GM12878 (cell line): Measurements from ENCODE around the gene TTC1. TPM values are rescaled to one million over a fixed set of nuclear protein-coding genes. Genes with fewer than 3 reads are reported as not detected.
A peak's percentile ranks its signal among the peaks of the same experiment; 100 is the strongest.

Source experiments
- CBFB ChIP-seq: IDR thresholded peaks from 2 replicates; pipeline ENCODE4 v1.6.1; 2016; ENCODE audit warnings: antibody characterized with exemption, low read depth
- CEBPB ChIP-seq, 2 experiments: fragments of 150-350 bp in 1 of 2; IDR thresholded peaks; 2 replicates each; pipeline ENCODE4 v1.6.1; 2012 to 2014; ENCODE audit warnings: low read depth in 2 of 2, low read length in 2 of 2, borderline replicate concordance in 1 of 2, inconsistent platforms in 1 of 2
- CHD1 ChIP-seq: IDR thresholded peaks from 2 replicates; pipeline ENCODE4 v1.6.1; 2012; ENCODE audit warnings: low read depth, low read length, improper control_type of control experiment
- ETV6 ChIP-seq, 2 experiments: fragments of 450-650 bp in 1 of 2; IDR thresholded peaks in 1 of 2; conservative IDR thresholded peaks in 1 of 2; 2 replicates each; pipeline ENCODE4 v1.6.1; 2014; ENCODE audit warnings: antibody characterized with exemption in 1 of 2, borderline replicate concordance in 1 of 2, low read depth in 1 of 2, mild to moderate bottlenecking in 1 of 2, moderate library complexity in 1 of 2
- GATAD2B ChIP-seq: fragments of 450-650 bp; conservative IDR thresholded peaks from 2 replicates; pipeline ENCODE4 v1.6.1; 2017; ENCODE audit warnings: low read depth, mild to moderate bottlenecking, moderate library complexity
- HSF1 ChIP-seq: fragments of 150-350 bp; IDR thresholded peaks from 2 replicates; pipeline ENCODE4 v1.6.1; 2014; ENCODE audit warnings: mild to moderate bottlenecking, low read depth, low read length
- IRF3 ChIP-seq: fragments of 450-650 bp; IDR thresholded peaks from 2 replicates; pipeline ENCODE4 v1.6.1; 2014; ENCODE audit warnings: mild to moderate bottlenecking
- NFXL1 ChIP-seq: fragments of 450-650 bp; IDR thresholded peaks from 2 replicates; pipeline ENCODE4 v1.6.1; 2017; ENCODE audit warnings: antibody characterized with exemption, mild to moderate bottlenecking, borderline replicate concordance
- NKRF ChIP-seq: fragments of 450-650 bp; conservative IDR thresholded peaks from 2 replicates; pipeline ENCODE4 v1.6.1; 2017; ENCODE audit warnings: mild to moderate bottlenecking, moderate library complexity
- PAX5 ChIP-seq: IDR thresholded peaks from 2 replicates; pipeline ENCODE4 v1.6.1; 2011; ENCODE audit warnings: low read depth, low read length, borderline replicate concordance
- PBX3 ChIP-seq: IDR thresholded peaks from 2 replicates; pipeline ENCODE4 v1.6.1; 2011; ENCODE audit warnings: mild to moderate bottlenecking, low read depth, low read length, moderate library complexity; ENCODE audit not compliant: insufficient replicate concordance
- PML ChIP-seq: IDR thresholded peaks from 2 replicates; pipeline ENCODE4 v1.6.1; 2012; ENCODE audit warnings: low read length, inconsistent platforms
- RELB ChIP-seq: fragments of 450-650 bp; IDR thresholded peaks from 2 replicates; pipeline ENCODE4 v1.6.1; 2017; ENCODE audit warnings: low read depth, mild to moderate bottlenecking, moderate library complexity
- TAF1 ChIP-seq: IDR thresholded peaks from 2 replicates; pipeline ENCODE4 v1.6.1; 2011; ENCODE audit warnings: mild to moderate bottlenecking, low read depth, low read length, borderline replicate concordance
- ZBTB11 ChIP-seq: fragments of 450-650 bp; formaldehyde crosslinking; IDR thresholded peaks from 2 replicates; pipeline ENCODE4 v1.5.0; 2022; ENCODE audit warnings: mild to moderate bottlenecking, missing genetic modification characterization
- ZNF384 ChIP-seq: IDR thresholded peaks from 2 replicates; pipeline ENCODE4 v1.6.1; 2012; ENCODE audit warnings: low read depth, mild to moderate bottlenecking, low read length, improper control_type of control experiment, borderline replicate concordance
- polyA plus RNA-seq, 11 experiments: library from polyadenylated mRNA; depleted of rRNA in 4 of 11; unstranded in 6 of 11; stranded (reverse) in 5 of 11; fragments of >200 nt; fragmentation: Nextera tagmentation in 4 of 11; fragmentation: Illumina TruSeq in 1 of 11; extraction: Ambion mirVana in 4 of 11; extraction: Trizol in 1 of 11; gene quantifications; 1 replicate in 1 of 11; 2 replicates in 10 of 11; pipeline versions ENCODE4 v1.2.1 to v1.2.3, GENCODE V29; 2011 to 2016; ENCODE audit warnings: inconsistent platforms in 2 of 11, missing spikeins in 2 of 11, low read depth in 1 of 11
- total RNA-seq, 4 experiments: library from RNA; depleted of rRNA in 3 of 4; stranded (reverse); fragments of >200 nt in 3 of 4; fragmentation: Illumina TruSeq in 1 of 4; extraction: Trizol in 1 of 4; gene quantifications; 2 replicates each; pipeline versions ENCODE4 v1.2.1 to v1.2.3, GENCODE V29; 2013 to 2021

TTC1 gene
- total and polyA plus RNA-seq, 10 of the 15 experiments (the other 5 are each of a cell fraction or from before 2014, with no cell fraction given) = 46.6 to 160 (median 92.3) TPM

- TF ChIP-seq GATAD2B = no peak
- TF ChIP-seq ZBTB11 (CRISPR knock-in tag) = 0 out of 2 replicates have a peak, but pooled peaks have one; percentile 5
- peak; percentile 97 for TF ChIP-seq PML
- TF ChIP-seq ETV6 (conservative IDR thresholded peaks at IDR 0.05 in 1 of 2, IDR thresholded peaks at IDR 0.05 in 1 of 2; ENCODE audit: borderline replicate concordance in 1 of 2, low read depth in 1 of 2) = no peak
- no peak for TF ChIP-seq NFXL1
- TF ChIP-seq CHD1 = no peak
- TF ChIP-seq NKRF = 0 out of 2 replicates have a peak, but pooled peaks have one; percentile 51
- TF ChIP-seq PAX5 = no peak
- no peak for TF ChIP-seq HSF1
- peak; percentile 93 for TF ChIP-seq TAF1
- TF ChIP-seq ZNF384 = no peak
- TF ChIP-seq IRF3 = no peak
- TF ChIP-seq CBFB = no peak; the same call in 1 of the 2 replicates
- TF ChIP-seq PBX3 = no peak
- peak; percentile 74 for TF ChIP-seq RELB
- TF ChIP-seq CEBPB (IDR thresholded peaks at IDR 0.05; ENCODE audit: borderline replicate concordance in 1 of 2, low read depth in 2 of 2, low read length in 2 of 2) = no peak
Measured at GRCh38 chr5:160008877-160009590, at the start of gene TTC1 (continued).
